Hippocampal formation (tissue), 2 donors: ENCODE results near the gene JAGN1.
"Not testable (repeated sequence)": the region's sequence is repeated elsewhere in the genome, so short reads cannot be mapped to it uniquely, and the experiment has no call there.

Source experiments
- DNase-seq, 2 donors: peaks; one replicate each; lab custom pipeline; 2025; lab: John Stamatoyannopoulos, UW

Gene JAGN1

GRCh38 chr3:9890249-9891071 is at the start of gene JAGN1:
TSS of gene JAGN1 (plus strand) at chr3:9890610. CDS start at chr3:9890723, 113 bp downstream.
- DNase-seq, result peak; percentile 86 to 91

GRCh38 chr3:9841015-9841414 is 49.4 kb upstream of the JAGN1 start:
- DNase-seq, result no peak

GRCh38 chr3:9843715-9844438 is 46.5 kb upstream of the JAGN1 start, which contains the start of gene RPUSD3:
TSS of gene RPUSD3 (minus strand) at chr3:9844008. CDS start at chr3:9843990, 18 bp downstream.
- peak; percentile 95 to 98 for DNase-seq

GRCh38 chr3:9846231-9846630 is 44.2 kb upstream of the JAGN1 start:
- no peak for DNase-seq

GRCh38 chr3:9846931-9847488 is 43.4 kb upstream of the JAGN1 start:
- DNase-seq, result no peak

GRCh38 chr3:9847870-9848269 is 42.5 kb upstream of the JAGN1 start:
- not testable (repeated sequence) for DNase-seq

- peak in 1 of 2 donors; percentile 49 for DNase-seq
Observed at GRCh38 chr3:9848860-9849259, 41.5 kb upstream of the JAGN1 start.

GRCh38 chr3:9851383-9851782 is 39.0 kb upstream of the JAGN1 start:
- DNase-seq, result not testable (repeated sequence)

GRCh38 chr3:9851926-9852325 is 38.5 kb upstream of the JAGN1 start:
- not testable (repeated sequence) for DNase-seq

GRCh38 chr3:9852528-9852927 is 37.9 kb upstream of the JAGN1 start:
- DNase-seq, result no peak

GRCh38 chr3:9854291-9854940 is 36.0 kb upstream of the JAGN1 start:
- not testable (repeated sequence) for DNase-seq

- no peak for DNase-seq
Observed at GRCh38 chr3:9855594-9855993, 34.8 kb upstream of the JAGN1 start.

- no peak for DNase-seq
Observed at GRCh38 chr3:9859530-9860025, 30.8 kb upstream of the JAGN1 start.

- no peak for DNase-seq
Observed at GRCh38 chr3:9861201-9861600, 29.2 kb upstream of the JAGN1 start.

GRCh38 chr3:9861626-9862130 is 28.7 kb upstream of the JAGN1 start:
- DNase-seq, result no peak

GRCh38 chr3:9862391-9863057 is 27.9 kb upstream of the JAGN1 start:
- DNase-seq, result no peak

GRCh38 chr3:9863058-9863772 is 27.2 kb upstream of the JAGN1 start:
- no peak for DNase-seq

GRCh38 chr3:9864200-9864927 is 26.0 kb upstream of the JAGN1 start:
- DNase-seq, result peak; percentile 58 to 61

- not testable (repeated sequence) for DNase-seq
Observed at GRCh38 chr3:9865125-9865637, 25.2 kb upstream of the JAGN1 start.

GRCh38 chr3:9866639-9867038 is 23.8 kb upstream of the JAGN1 start:
- DNase-seq, result no peak
